ENCODE results near the gene FEM1A. TPM values are rescaled to one million over a fixed set of nuclear protein-coding genes. Genes with fewer than 3 reads are reported as not detected.

FEM1A gene
- total RNA-seq, 1 donor from 2014 or later = 17.3 TPM

DNA sequence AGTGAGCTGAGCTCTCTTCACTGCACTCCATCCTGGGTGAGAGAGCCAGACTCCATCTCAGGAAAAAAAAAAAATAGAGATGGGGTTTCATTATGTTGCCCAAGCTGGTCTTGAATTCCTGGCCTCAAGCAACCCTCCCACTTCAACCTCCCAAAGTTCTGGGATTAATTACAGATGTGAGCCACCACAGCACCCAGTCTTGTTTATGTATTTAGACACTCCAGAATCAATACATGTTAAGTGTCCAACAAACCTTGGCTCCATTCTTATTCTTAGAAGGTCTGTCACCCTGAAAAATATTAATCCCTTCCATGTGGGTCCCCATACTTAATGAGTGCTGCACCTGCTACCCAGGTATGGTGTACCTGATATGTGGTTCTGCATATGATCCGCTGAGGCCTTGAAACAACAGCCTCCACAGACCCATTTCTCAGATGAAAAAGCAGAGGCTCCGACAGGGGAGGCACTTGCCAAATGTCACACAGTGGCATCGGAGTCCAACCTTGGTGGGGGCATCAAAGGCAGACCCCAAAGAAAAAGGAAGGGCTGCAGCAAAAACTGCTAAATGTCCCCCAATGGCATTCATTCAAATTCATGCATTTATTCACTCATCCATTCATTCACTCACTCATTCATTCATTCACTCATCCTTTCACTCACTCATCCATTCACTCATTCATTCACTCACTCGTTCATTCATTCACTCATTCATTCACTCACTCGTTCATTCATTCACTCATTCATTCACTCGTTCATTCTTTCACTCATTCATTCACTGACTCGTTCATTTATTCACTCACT, 23.3 kb downstream of the FEM1A start:
- no peak for DNase-seq (ENCODE audit: low read depth, low spot score)
- Mint-ChIP-seq H3K4me1 (peaks cover 7% of the 10 kb centered on the region), H3K27me3 (ENCODE audit: low read depth) (no peaks in the 10 kb centered on the region), H3K9me3 (peaks cover 7% of the 10 kb centered on the region), H3K4me3 (no peak overlapping the region), H3K27ac (ENCODE audit: unreplicated experiment) (no peak overlapping the region), H3K36me3 (ENCODE audit: low read depth) (no peaks in the 10 kb centered on the region)
- TF ChIP-seq, protein P1, sequence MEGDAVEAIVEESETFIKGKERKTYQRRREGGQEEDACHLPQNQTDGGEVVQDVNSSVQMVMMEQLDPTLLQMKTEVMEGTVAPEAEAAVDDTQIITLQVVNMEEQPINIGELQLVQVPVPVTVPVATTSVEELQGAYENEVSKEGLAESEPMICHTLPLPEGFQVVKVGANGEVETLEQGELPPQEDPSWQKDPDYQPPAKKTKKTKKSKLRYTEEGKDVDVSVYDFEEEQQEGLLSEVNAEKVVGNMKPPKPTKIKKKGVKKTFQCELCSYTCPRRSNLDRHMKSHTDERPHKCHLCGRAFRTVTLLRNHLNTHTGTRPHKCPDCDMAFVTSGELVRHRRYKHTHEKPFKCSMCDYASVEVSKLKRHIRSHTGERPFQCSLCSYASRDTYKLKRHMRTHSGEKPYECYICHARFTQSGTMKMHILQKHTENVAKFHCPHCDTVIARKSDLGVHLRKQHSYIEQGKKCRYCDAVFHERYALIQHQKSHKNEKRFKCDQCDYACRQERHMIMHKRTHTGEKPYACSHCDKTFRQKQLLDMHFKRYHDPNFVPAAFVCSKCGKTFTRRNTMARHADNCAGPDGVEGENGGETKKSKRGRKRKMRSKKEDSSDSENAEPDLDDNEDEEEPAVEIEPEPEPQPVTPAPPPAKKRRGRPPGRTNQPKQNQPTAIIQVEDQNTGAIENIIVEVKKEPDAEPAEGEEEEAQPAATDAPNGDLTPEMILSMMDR (conservative IDR thresholded peaks at IDR 0.05) = no peak

DNA sequence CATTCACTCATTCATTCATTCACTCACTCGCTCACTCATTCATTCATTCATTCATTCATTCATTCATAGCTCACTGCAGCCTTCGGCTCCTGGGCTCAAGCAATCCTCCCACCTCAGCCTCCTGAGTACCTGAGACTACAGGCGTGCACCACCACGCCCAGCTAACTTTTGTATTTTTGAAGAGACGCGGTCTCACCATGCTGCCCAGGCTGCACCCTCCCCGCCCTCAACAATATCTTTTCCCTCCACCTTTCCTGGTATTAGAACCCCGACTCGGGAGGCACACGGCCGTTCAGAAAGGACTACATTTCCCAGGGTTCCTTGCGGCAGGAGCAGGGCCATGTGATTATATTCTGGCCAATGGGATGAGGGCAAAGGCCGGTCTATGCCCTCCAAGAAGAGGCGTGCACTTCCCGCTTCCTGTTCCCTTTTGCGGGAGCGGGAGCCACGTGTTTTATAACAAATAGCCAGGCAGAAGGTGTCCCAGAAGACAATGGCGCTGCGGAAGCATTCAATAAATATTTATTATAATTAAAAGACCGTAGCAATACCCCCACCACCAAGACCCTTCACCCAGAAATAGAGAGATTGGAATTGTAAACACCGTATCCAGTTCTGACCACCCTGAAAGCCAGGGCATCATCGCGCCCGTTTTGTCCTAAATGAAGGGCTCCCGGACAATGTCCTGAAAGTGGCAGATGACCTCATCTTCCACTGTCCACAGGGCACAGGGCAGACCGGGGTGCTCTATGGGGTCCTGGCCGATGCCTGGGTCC, 24.1 kb downstream of the FEM1A start:
- peaks cover 7% of the 10 kb centered on the region for H3K9me3 Mint-ChIP-seq
- no peaks in the 10 kb centered on the region for H3K36me3 Mint-ChIP-seq (ENCODE audit: low read depth)
- peaks cover 7% of the 10 kb centered on the region for H3K4me1 Mint-ChIP-seq
- peak overlapping the region; percentile 67 for H3K4me3 Mint-ChIP-seq
- H3K27me3 Mint-ChIP-seq (ENCODE audit: low read depth) = no peaks in the 10 kb centered on the region
- H3K27ac Mint-ChIP-seq (ENCODE audit: unreplicated experiment) = no peak overlapping the region
- peak; percentile 85 for DNase-seq (ENCODE audit: low read depth, low spot score)
- TF ChIP-seq, protein P1 (conservative IDR thresholded peaks at IDR 0.05) = no peak

DNA sequence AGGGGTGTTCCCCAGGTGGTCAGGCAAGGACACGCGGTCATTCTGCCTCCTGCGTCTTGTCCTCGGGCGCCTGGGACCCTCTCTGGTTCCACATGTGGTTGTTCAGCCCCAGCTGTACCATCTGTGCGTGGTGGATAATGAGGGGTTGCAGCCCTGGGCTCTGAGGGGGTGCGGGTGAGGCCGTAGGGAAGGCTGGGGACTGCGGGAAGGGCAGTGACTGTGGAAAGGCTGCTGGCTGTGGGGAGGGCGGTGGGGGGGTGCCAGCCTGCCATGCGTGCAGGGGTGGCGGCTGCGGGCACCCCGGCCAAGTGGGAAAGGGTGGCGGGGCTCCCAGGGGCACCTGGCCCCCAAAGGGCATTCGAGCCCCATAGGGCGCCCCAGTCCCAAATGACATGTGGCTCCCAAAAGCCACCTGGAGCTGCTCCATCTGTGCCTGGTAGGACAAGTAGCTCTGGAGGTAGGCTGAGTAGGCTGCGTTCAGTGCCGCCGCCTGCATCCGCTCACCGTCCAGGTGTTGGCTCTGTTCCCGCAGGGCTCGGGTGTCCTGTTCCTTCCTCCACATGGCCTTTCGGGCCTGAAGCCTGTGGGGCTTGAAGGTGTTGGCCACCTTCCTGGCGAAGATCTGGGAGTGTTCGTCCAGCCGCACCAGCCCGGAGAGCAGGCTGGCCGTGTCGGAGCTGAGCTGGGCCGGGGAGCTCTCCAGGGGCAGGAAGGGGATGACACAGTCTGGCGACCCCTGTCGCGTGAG, 24.8 kb downstream of the FEM1A start:
- Mint-ChIP-seq H3K27me3 (ENCODE audit: low read depth) (no peaks in the 10 kb centered on the region), H3K9me3 (peaks cover 7% of the 10 kb centered on the region), H3K4me1 (peaks cover 7% of the 10 kb centered on the region), H3K4me3 (no peak overlapping the region), H3K27ac (ENCODE audit: unreplicated experiment) (no peak overlapping the region), H3K36me3 (ENCODE audit: low read depth) (no peaks in the 10 kb centered on the region)
- no peak for DNase-seq (ENCODE audit: low read depth, low spot score)
- TF ChIP-seq, protein P1 (conservative IDR thresholded peaks at IDR 0.05) = no peak

DNA sequence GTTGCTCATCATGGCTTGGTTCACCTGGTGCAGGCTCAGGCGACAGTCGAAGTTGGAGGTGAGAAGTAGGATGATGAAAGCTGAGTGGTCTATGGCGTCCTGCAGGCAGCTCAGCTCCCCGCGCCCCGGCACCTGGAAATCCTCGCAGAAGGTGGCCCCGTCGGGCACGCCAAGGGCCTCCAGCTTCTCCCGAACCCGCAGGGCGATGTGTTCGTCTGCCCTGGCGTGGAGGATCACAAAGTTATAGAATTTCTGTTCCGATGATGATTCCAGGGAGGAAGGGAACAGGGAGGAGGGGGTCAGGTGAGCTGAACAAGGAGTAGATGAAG, 25.4 kb downstream of the FEM1A start:
- DNase-seq (ENCODE audit: low read depth, low spot score) = no peak
- peaks cover 7% of the 10 kb centered on the region for H3K9me3 Mint-ChIP-seq
- no peak overlapping the region for H3K27ac Mint-ChIP-seq (ENCODE audit: unreplicated experiment)
- peaks cover 7% of the 10 kb centered on the region for H3K4me1 Mint-ChIP-seq
- no peaks in the 10 kb centered on the region for H3K27me3 Mint-ChIP-seq (ENCODE audit: low read depth)
- no peak overlapping the region for H3K4me3 Mint-ChIP-seq
- no peaks in the 10 kb centered on the region for H3K36me3 Mint-ChIP-seq (ENCODE audit: low read depth)
- TF ChIP-seq, protein P1 (conservative IDR thresholded peaks at IDR 0.05) = no peak

DNA sequence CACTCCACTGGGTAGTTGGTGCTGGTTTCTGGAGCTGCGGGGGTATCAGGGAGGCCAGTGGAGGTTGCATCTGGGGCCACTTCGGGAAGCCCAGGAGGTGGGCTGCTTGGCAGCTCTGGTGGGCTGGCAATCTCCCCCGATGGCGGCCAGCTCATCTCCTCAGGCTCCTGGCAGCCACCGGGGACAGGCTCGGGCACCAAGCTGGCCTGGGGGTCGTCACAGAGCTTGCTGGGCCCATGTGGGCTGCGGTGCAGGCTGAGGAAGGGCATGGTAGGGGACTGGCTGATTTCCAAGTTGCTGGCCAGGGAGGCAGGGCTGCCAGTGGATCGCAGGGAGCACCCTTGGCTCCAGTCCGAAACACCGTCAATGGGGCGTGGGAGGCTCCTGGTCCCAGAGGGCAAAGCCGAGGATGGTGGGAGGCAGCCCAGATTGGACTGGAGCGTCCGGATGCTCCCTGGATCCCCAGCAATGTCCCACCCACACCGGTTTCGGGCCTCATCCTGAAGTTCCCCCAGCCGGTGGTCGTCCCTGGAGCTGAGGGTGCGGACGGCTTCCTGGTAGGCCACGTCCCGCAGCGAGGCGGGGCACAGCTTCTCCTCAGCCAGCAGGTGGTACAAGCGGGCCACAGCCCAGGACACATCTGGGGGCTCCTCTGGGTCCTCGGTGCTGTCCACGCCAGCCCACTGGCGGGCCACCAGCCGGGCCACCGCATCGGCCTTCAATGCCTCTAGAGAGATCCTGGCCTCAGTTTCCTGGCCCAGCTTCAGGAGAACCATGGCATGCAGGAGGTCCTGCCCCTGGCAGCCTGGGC, 26.1 kb downstream of the FEM1A start:
- DNase-seq (ENCODE audit: low read depth, low spot score) = no peak
- no peak overlapping the region for H3K27ac Mint-ChIP-seq (ENCODE audit: unreplicated experiment)
- H3K27me3 Mint-ChIP-seq (ENCODE audit: low read depth) = no peaks in the 10 kb centered on the region
- H3K4me1 Mint-ChIP-seq = peaks cover 7% of the 10 kb centered on the region
- peaks cover 7% of the 10 kb centered on the region for H3K9me3 Mint-ChIP-seq
- H3K4me3 Mint-ChIP-seq = no peak overlapping the region
- TF ChIP-seq, protein P1 (conservative IDR thresholded peaks at IDR 0.05) = no peak
- H3K36me3 Mint-ChIP-seq (ENCODE audit: low read depth) = no peaks in the 10 kb centered on the region
